HG03354 (cell line): ENCODE data around the gene CTSA.
A peak's percentile ranks its signal among the peaks of the same experiment; 100 is the strongest.

Experiments used
- ATAC-seq: cut with Tn5 transposase; IDR thresholded peaks from one replicate; pipeline ENCODE4 v1.9.1; 2021; ENCODE audit warnings: mild to moderate bottlenecking; ENCODE audit not compliant: unreplicated experiment, poor library complexity, severe bottlenecking

Gene CTSA

DNA sequence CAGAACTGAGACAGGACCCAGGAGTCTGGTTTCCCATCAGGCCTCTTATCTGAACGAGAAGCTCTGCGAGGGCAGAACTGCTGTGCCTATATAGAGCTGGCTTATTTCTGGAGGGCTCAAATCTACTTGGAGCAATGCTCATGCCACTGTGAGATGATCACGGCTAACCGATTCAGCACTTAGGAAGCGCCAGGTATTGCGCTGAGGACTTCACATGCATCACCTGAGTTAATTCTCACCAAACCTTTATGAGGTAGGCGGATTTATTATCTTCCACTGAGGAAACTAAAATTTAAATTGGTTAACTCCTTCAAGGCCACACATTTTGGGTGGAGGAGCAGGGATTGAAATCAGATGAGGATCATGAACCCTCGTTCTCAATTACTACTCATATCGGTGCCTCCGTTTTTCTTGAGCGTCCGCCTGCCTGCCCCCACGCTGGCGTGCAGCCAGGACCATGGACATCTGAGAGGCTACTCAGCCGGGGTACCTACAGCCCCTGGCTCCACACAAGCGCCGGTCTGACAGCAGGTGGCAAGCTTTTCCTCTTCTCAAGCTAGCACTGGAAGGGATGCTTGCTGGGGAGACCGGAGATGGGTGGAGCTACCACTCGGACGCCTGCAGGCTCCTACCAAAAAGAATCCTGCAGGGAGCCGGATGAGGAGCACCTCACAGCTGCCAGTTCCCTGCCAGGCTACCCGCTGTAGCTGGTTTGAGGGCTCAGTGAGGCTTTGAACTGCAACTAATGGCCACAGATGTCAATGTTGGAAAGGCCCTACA is 42.3 kb downstream of the CTSA start:
- ATAC-seq = no peak

- ATAC-seq = peak; percentile 24
Observed at GRCh38 chr20:45934046-45934585, 43.0 kb downstream of the CTSA start.

- ATAC-seq = peak; percentile 78
Observed at GRCh38 chr20:45934586-45935415, 43.7 kb downstream of the CTSA start, which contains the start of gene PCIF1. Gene PCIF1 (plus strand): TSS chr20:45934683. CDS start chr20:45939000, 4,317 bp downstream.

DNA sequence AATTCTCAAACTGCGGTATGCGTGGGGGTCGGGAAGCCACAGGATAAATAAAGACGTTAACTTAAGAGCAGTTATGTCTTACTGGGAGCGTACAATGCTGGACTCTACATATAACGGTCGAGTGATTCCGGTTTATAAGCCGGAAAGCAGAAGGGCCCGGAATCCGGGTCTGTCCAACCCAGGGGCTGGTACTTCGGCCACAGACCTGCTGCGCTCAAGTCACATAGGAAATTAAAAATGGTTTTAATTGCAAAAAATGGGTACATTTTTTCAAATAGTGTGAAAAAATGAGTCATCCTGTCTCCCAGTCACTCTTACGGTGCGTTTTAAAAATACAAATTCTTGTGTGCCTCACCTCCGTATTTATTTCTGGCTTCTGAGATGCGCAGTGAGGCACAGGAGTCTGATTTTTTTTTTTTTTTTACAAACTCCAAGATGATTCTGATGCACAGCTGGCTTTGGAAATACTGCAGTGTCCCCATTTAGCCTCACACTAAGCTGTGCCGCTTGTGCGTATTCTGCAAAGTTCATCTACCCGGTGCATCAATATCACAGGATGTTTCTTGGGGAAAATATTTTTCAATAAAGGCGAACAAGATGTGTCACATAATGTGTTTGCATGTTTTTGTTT is 44.4 kb downstream of the CTSA start:
- peak; percentile 21 for ATAC-seq

GRCh38 chr20:45937765-45938164 is 46.6 kb downstream of the CTSA start:
- no peak for ATAC-seq

DNA sequence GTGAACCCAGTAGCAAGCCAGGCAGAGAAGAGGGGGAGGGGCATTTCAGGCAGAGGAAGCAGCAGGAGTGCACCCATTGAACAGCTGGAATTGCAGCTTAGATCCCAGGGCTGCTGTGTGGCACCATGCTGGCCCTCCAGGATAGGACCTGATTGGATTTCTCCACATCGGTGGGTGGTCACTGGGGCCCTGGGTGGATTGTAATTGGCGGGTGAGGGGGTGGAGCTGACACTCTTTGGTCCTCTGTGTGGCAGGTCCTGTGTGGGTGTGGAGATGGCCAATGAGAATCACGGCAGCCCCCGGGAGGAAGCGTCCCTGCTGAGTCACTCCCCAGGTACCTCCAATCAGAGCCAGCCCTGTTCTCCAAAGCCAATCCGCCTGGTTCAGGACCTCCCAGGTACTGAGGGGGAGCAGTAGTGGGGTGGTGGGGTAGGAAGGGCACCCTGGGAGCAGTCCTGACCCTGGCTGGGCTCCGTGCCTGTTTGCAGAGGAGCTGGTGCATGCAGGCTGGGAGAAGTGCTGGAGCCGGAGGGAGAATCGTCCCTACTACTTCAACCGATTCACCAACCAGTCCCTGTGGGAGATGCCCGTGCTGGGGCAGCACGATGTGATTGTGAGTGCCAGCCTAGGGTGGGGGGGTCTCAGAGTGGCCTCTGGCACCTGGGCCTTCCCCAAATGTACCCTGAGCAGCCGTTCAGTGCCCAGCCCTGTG is 47.7 kb downstream of the CTSA start:
- no peak for ATAC-seq

- no peak for ATAC-seq
Observed at GRCh38 chr20:45940053-45940452, 48.9 kb downstream of the CTSA start.

- no peak for ATAC-seq
Observed at GRCh38 chr20:45940469-45940868, 49.3 kb downstream of the CTSA start.

GRCh38 chr20:45943613-45944012 is 52.5 kb downstream of the CTSA start:
- no peak for ATAC-seq

DNA sequence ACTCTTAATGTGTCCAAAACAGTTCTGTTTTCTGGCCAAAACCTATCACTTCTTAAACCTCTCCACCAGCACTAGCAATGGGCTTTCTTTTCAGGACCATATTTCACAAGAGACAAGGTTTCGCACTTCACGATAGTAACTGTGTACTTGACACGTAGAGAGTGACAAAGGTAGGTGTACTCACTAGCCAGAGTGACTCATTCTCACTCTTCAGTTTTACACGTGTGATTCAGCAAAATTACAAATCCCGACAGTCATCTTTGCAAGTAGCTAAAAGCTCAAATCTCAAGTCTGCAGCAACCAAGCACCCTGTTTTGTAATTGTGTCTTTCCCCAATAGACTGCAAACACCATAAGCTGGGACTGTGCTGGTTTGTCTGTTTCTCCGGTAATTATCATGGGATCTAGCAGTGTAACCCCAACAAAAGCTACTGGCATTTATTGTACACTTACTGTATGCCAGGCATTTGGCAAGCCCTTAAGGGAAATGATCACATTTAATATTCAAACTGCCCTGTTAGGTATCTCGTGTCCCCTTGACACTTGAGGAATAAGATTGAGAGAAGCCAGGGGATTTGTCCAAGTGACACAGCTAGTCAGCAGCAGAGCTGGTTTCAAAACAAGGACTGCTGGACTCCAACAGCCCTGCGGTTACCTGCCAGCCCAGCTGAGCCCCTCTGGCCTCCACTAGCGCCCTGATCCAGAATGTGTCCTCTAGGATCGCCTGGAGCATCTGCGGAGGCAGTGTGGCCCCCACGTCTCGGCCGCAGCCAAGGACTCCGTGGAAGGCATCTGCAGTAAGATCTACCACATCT is 53.2 kb downstream of the CTSA start:
- ATAC-seq = no peak

- no peak for ATAC-seq
Observed at GRCh38 chr20:45944965-45945677, 54.0 kb downstream of the CTSA start.

- no peak for ATAC-seq
Observed at GRCh38 chr20:45945678-45946148, 54.6 kb downstream of the CTSA start.

GRCh38 chr20:45946149-45946970 is 55.2 kb downstream of the CTSA start:
- ATAC-seq = no peak

DNA sequence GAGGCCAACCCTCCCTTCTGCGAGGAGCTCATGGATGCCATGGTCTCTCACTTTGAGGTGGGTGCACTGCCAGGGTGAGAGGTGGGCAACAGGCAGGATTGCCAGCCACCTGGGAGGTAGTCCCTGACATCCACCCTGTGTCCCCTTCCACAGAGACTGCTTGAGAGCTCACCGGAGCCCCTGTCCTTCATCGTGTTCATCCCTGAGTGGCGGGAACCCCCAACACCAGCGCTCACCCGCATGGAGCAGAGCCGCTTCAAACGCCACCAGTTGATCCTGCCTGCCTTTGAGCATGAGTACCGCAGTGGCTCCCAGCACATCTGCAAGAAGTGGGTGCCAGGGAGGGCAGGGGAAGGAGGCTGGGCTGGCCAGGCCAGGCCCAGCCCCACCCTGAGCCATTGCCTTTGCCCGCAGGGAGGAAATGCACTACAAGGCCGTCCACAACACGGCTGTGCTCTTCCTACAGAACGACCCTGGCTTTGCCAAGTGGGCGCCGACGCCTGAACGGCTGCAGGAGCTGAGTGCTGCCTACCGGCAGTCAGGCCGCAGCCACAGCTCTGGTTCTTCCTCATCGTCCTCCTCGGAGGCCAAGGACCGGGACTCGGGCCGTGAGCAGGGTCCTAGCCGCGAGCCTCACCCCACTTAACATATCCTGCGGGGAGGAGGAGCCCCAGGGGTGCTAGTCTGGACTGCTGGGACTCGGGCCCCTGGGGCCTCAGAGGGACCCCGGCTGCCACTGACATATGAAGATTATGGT is 56.2 kb downstream of the CTSA start:
- ATAC-seq = no peak

DNA sequence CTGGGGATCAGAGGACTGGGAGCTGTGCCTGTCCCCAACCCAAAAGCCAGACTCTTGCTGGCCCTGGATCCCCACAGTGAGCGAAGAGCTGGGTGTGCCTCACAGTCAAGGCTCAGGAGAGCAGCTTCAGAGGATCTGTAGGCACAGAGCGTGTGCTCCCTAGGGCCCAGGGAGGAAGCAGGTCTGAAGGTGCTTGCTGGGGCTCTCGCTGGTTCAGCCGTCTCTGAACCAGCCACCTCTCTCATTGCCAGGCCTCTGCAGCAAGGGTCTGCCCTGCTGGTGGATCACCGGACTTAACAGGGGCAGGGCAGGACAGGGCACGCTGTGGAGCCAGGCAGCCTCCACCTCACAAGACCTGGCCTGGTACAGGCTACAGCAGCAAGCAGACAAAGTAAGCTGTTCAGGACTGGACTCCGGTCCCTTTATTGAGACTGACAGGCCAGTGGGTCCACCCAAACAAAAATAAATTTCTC is 57.2 kb downstream of the CTSA start:
- no peak for ATAC-seq
